ENCODE measurements around the gene RAB25.

DNA sequence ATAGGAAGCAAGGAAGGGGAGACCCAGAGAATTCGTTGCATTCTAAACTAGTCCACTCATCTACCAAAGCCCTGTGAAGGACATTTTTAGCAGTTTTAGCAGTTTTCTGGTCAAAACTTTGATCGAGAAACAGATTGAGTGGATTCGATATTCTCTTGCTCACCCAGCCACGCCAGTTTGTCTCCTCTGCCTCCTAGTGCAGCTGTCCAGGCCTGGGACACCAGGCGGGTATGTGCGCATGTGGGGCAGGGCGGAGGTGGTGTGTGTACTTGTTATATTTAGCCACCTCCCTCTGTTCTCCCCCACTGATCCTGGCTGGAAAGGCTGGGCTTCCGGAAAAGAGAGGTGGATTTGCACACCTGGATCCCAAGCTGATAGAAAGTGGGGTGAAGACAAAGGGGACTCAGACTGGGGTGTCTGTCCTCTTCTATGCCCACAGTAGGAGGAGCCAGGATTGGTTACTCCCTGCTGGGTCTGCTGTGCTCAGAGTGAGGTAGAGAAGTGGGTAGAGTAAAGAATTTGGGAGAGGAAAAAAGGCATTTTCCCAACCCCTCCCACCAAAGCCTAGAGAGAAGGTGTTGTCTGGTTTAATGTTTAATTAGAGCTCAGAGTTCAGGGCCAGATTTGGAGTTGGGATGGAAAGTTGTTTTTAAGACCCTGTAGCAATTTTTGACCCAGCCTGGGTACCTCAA, 57.4 kb downstream of the RAB25 start:
- no peak for TF ChIP-seq EZH2 (IDR thresholded peaks at IDR 0.05; ENCODE audit: insufficient read depth, low read length)
- TF ChIP-seq, protein P1, sequence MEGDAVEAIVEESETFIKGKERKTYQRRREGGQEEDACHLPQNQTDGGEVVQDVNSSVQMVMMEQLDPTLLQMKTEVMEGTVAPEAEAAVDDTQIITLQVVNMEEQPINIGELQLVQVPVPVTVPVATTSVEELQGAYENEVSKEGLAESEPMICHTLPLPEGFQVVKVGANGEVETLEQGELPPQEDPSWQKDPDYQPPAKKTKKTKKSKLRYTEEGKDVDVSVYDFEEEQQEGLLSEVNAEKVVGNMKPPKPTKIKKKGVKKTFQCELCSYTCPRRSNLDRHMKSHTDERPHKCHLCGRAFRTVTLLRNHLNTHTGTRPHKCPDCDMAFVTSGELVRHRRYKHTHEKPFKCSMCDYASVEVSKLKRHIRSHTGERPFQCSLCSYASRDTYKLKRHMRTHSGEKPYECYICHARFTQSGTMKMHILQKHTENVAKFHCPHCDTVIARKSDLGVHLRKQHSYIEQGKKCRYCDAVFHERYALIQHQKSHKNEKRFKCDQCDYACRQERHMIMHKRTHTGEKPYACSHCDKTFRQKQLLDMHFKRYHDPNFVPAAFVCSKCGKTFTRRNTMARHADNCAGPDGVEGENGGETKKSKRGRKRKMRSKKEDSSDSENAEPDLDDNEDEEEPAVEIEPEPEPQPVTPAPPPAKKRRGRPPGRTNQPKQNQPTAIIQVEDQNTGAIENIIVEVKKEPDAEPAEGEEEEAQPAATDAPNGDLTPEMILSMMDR (IDR thresholded peaks at IDR 0.05; ENCODE audit: insufficient read depth, low read depth, low read length): no peak

Data from astrocyte (in vitro differentiated cells and primary cell).